Astrocyte (in vitro differentiated cells and primary cell): ENCODE results near the gene POU2F1. TPM values are rescaled to one million over a fixed set of nuclear protein-coding genes. Genes with fewer than 3 reads are reported as not detected.
A peak's percentile ranks its signal among the peaks of the same experiment; 100 is the strongest.

Experiments used
- DNase-seq: peaks from one replicate; pipeline ENCODE4 v3.0.0-alpha.2; 2010; ENCODE audit warnings: low read depth
- FAIRE-seq: peaks from 2 replicates; lab custom pipeline; 2011; peaks lifted over from hg19 to GRCh38; lab: Jason Lieb, UNC
- H2AFZ ChIP-seq: 2 replicates; pipeline ENCODE4 v1.6.0; 2012; ENCODE audit warnings: low read depth, low read length, inconsistent platforms
- H3K27ac ChIP-seq: 2 replicates; pipeline ENCODE4 v1.5.1; 2011; ENCODE audit warnings: low read depth, low read length, inconsistent platforms
- H3K27me3 ChIP-seq: 2 replicates; pipeline ENCODE4 v1.6.0; 2011; ENCODE audit warnings: low read length, inconsistent platforms; ENCODE audit not compliant: insufficient read depth
- H3K36me3 ChIP-seq: 2 replicates; pipeline ENCODE4 v1.5.1; 2011; ENCODE audit warnings: low read length, inconsistent platforms; ENCODE audit not compliant: insufficient read depth
- H3K4me1 ChIP-seq: 2 replicates; pipeline ENCODE4 v1.5.1; 2011; ENCODE audit warnings: low read length, inconsistent platforms; ENCODE audit not compliant: insufficient read depth
- H3K4me2 ChIP-seq: 2 replicates; pipeline ENCODE4 v1.6.0; 2012; ENCODE audit warnings: low read length, inconsistent platforms
- H3K4me3 ChIP-seq: 2 replicates; pipeline ENCODE4 v1.5.1; 2011; ENCODE audit warnings: low read depth, mild to moderate bottlenecking, low read length, inconsistent platforms; ENCODE audit not compliant: insufficient read depth
- H3K79me2 ChIP-seq: 2 replicates; pipeline ENCODE4 v1.6.0; 2012; ENCODE audit warnings: mild to moderate bottlenecking, low read length, inconsistent platforms; ENCODE audit not compliant: insufficient read depth
- H3K9ac ChIP-seq: 2 replicates; pipeline ENCODE4 v1.6.0; 2012; ENCODE audit warnings: mild to moderate bottlenecking, low read length, inconsistent platforms
- H3K9me3 ChIP-seq: 2 replicates; pipeline ENCODE4 v1.5.1; 2012; ENCODE audit warnings: low read depth, mild to moderate bottlenecking, low read length, inconsistent platforms; ENCODE audit not compliant: insufficient read depth
- H4K20me1 ChIP-seq: 2 replicates; pipeline ENCODE4 v1.6.0; 2012; ENCODE audit warnings: low read length, inconsistent platforms; ENCODE audit not compliant: insufficient read depth
- H3K27ac Mint-ChIP-seq: one replicate; pipeline ENCODE4 v1.8.0; 2021; ENCODE audit warnings: mild to moderate bottlenecking, mixed read lengths; ENCODE audit not compliant: unreplicated experiment
- H3K27me3 Mint-ChIP-seq: one replicate; pipeline ENCODE4 v1.8.0; 2021; ENCODE audit warnings: low read depth, mixed read lengths; ENCODE audit not compliant: unreplicated experiment
- H3K36me3 Mint-ChIP-seq: one replicate; pipeline ENCODE4 v1.8.0; 2021; ENCODE audit warnings: low read depth, mixed read lengths; ENCODE audit not compliant: unreplicated experiment
- H3K4me1 Mint-ChIP-seq: one replicate; pipeline ENCODE4 v1.8.0; 2021; ENCODE audit warnings: low read depth, mixed read lengths; ENCODE audit not compliant: unreplicated experiment
- H3K4me3 Mint-ChIP-seq: one replicate; pipeline ENCODE4 v1.8.0; 2021; ENCODE audit warnings: mild to moderate bottlenecking, moderate library complexity, mixed read lengths; ENCODE audit not compliant: unreplicated experiment
- H3K9me3 Mint-ChIP-seq: one replicate; pipeline ENCODE4 v1.8.0; 2021; ENCODE audit warnings: mild to moderate bottlenecking, mixed read lengths; ENCODE audit not compliant: unreplicated experiment
- EZH2 ChIP-seq: IDR thresholded peaks from 2 replicates; pipeline ENCODE4 v1.6.1; 2012; ENCODE audit warnings: mild to moderate bottlenecking, low read length, inconsistent platforms; ENCODE audit not compliant: insufficient read depth
- total RNA-seq: library from RNA; stranded (reverse); gene quantifications from 2 replicates; pipeline ENCODE4 v1.2.1, GENCODE V29; 2021
- TF ChIP-seq, protein P1 (sequence below): IDR thresholded peaks from 2 replicates; pipeline ENCODE4 v1.5.1; 2011; ENCODE audit warnings: low read depth, mild to moderate bottlenecking, inconsistent platforms, low read length, moderate library complexity; ENCODE audit not compliant: insufficient read depth

The POU2F1 gene
- total RNA-seq, 1 donor from 2014 or later, result 21.7 TPM

- Histone ChIP-seq H3K27ac (no peak overlapping the region), H3K36me3 (no peaks in the 10 kb centered on the region), H3K9me3 (no peaks in the 10 kb centered on the region), H3K27me3 (peaks cover 7% of the 10 kb centered on the region), H4K20me1 (no peaks in the 10 kb centered on the region), H3K79me2 (no peaks in the 10 kb centered on the region), H3K4me1 (peaks cover 5% of the 10 kb centered on the region), H3K9ac (no peak overlapping the region), H2AFZ (no peak overlapping the region), H3K4me3 (no peak overlapping the region), H3K4me2 (no peak overlapping the region)
- DNase-seq, result peak; percentile 30
- TF ChIP-seq EZH2, result no peak
- TF ChIP-seq, protein P1, sequence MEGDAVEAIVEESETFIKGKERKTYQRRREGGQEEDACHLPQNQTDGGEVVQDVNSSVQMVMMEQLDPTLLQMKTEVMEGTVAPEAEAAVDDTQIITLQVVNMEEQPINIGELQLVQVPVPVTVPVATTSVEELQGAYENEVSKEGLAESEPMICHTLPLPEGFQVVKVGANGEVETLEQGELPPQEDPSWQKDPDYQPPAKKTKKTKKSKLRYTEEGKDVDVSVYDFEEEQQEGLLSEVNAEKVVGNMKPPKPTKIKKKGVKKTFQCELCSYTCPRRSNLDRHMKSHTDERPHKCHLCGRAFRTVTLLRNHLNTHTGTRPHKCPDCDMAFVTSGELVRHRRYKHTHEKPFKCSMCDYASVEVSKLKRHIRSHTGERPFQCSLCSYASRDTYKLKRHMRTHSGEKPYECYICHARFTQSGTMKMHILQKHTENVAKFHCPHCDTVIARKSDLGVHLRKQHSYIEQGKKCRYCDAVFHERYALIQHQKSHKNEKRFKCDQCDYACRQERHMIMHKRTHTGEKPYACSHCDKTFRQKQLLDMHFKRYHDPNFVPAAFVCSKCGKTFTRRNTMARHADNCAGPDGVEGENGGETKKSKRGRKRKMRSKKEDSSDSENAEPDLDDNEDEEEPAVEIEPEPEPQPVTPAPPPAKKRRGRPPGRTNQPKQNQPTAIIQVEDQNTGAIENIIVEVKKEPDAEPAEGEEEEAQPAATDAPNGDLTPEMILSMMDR, result peak; percentile 67
- H3K36me3 Mint-ChIP-seq, result peaks cover 2% of the 10 kb centered on the region
- H3K27me3 Mint-ChIP-seq, result peaks cover 70% of the 10 kb centered on the region
- H3K9me3 Mint-ChIP-seq, result peaks cover 3% of the 10 kb centered on the region
- H3K4me1 Mint-ChIP-seq, result no peaks in the 10 kb centered on the region
- H3K4me3 Mint-ChIP-seq, result no peak overlapping the region
- H3K27ac Mint-ChIP-seq, result no peak overlapping the region
- FAIRE-seq, result no peak
These were observed 221.6 kb downstream of the POU2F1 start for GRCh38 chr1:167442142-167442848.

GRCh38 chr1:167442854-167443565 lies 222.3 kb downstream of the POU2F1 start:
- Mint-ChIP-seq H3K27me3 (peaks cover 66% of the 10 kb centered on the region), H3K4me1 (no peaks in the 10 kb centered on the region), H3K4me3 (no peak overlapping the region), H3K36me3 (peaks cover 2% of the 10 kb centered on the region), H3K9me3 (peaks cover 3% of the 10 kb centered on the region), H3K27ac (no peak overlapping the region)
- TF ChIP-seq, protein P1, result no peak
- TF ChIP-seq EZH2, result no peak
- Histone ChIP-seq H3K4me2 (no peak overlapping the region), H3K4me3 (no peak overlapping the region), H3K27me3 (peaks cover 7% of the 10 kb centered on the region), H3K9ac (no peak overlapping the region), H3K79me2 (no peaks in the 10 kb centered on the region), H2AFZ (no peak overlapping the region), H4K20me1 (no peaks in the 10 kb centered on the region), H3K36me3 (no peaks in the 10 kb centered on the region), H3K4me1 (peaks cover 5% of the 10 kb centered on the region), H3K9me3 (no peaks in the 10 kb centered on the region), H3K27ac (no peak overlapping the region)
- FAIRE-seq, result no peak
- no peak for DNase-seq
